IPS-18a (cell line): ENCODE results near the gene ZFTA.
A peak's percentile ranks its signal among the peaks of the same experiment; 100 is the strongest.
"Not testable (repeated sequence)": the region's sequence is repeated elsewhere in the genome, so short reads cannot be mapped to it uniquely, and the experiment has no call there.

ENCODE experiments used
- H3K27ac ChIP-seq: one replicate; pipeline ENCODE4 v1.5.1; 2013; ENCODE audit warnings: low read length
- H3K27me3 ChIP-seq: one replicate; pipeline ENCODE4 v1.6.1; 2013; ENCODE audit warnings: mild to moderate bottlenecking, low read length; ENCODE audit not compliant: control insufficient read depth, insufficient read depth
- H3K36me3 ChIP-seq: one replicate; pipeline ENCODE4 v1.6.1; 2013; ENCODE audit warnings: low read depth, low read length; ENCODE audit not compliant: control insufficient read depth
- H3K4me1 ChIP-seq: one replicate; pipeline ENCODE4 v1.6.1; 2013; ENCODE audit warnings: low read depth, low read length; ENCODE audit not compliant: control insufficient read depth
- H3K4me3 ChIP-seq: one replicate; pipeline ENCODE4 v1.5.1; 2013; ENCODE audit warnings: low read length
- H3K9ac ChIP-seq: one replicate; pipeline ENCODE4 v1.6.1; 2013; ENCODE audit warnings: mild to moderate bottlenecking, low read length, moderate library complexity
- H3K9me3 ChIP-seq: one replicate; pipeline ENCODE4 v1.6.1; 2013; ENCODE audit warnings: low read depth, low read length; ENCODE audit not compliant: control insufficient read depth

ZFTA gene

DNA sequence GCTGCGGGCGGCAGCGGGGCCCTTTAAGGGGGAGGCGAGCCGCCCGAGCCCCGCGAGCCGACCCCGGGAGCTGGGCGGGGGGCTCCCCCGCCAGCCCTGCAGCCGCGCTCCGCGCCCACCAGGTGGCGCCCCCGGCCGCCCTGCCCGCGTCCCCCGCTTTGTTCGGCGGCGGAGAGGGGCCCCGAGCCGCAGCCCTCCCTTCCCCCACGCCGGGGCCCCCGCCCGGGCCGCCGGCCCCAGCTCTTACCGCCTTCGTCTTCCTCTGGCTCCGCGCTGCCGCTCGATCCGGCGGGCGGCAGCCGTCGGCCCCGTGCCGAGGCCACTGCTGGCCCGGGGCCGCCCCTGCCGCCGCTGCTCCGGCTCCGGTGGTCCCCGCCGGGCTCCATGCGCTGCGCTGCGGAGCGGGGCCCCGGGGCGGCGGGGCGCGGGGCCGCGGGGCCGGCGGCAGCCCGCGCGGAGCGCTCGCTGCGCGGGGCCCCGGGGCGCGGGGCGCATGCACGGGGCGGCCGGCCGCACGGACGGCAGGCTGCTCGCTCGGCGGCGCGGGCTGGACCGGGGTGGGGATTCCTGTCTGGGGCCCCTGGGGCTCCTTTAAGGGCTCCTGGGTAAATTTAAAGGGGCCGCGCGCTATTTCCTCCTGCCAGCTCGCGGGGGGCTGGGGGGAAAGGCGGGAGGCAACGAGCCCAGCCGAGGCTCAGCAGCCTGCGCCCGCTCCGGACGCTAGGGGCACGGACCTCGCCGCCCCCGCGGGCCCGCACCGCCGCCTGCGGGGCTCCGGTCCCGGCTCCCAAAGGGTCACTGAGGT lies at the start of gene ZFTA:
TSS of gene ZFTA (minus strand) at position 539 of the 805 bp plus-strand sequence. CDS start at position 386, 153 bp downstream.
- Histone ChIP-seq H3K4me3 (peak within 1 kb of the TSS; percentile 85), H3K27me3 (peaks cover 23% of the 10 kb centered on the region), H3K4me1 (peaks cover 25% of the 10 kb centered on the region), H3K36me3 (peaks cover 3% of the 10 kb centered on the region), H3K27ac (peak within 1 kb of the TSS; percentile 29), H3K9ac (peak within 1 kb of the TSS; percentile 84), H3K9me3 (no peaks in the 10 kb centered on the region)

DNA sequence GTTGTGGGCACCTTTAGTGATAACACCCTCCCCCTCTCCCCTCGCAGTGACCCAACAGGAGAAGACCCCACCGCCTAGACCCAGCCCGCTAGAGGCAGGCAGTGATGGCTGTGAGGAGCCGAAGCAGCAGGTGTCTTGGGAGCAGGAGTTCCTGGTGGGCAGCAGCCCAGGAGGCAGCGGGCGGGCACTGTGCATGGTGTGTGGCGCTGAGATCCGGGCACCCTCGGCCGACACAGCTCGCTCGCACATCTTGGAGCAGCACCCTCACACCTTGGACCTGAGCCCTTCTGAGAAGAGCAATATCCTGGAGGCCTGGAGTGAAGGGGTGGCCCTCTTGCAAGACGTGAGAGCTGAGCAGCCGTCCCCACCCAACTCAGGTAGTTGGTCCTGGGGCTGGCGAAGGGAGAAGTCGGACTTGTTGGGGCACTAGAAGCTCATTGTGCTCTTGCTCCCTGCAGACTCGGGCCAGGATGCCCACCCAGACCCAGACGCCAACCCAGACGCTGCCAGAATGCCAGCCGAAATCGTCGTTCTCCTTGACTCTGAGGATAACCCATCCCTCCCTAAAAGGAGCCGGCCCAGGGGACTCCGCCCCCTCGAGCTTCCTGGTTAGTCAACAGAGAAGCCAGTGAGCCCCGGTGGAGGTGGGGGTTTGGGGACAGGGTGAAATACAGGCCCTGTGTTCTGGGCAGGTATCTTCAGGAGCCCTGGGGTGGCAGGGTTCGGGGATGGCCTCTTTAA lies 49.4 kb upstream of the ZFTA start:
- no peak overlapping the region for H3K27ac ChIP-seq
- no peak overlapping the region for H3K4me3 ChIP-seq
- peaks cover 63% of the 10 kb centered on the region for H3K36me3 ChIP-seq
- no peaks in the 10 kb centered on the region for H3K9me3 ChIP-seq
- peaks cover under 1% of the 10 kb centered on the region for H3K27me3 ChIP-seq
- H3K9ac ChIP-seq = no peak overlapping the region
- peaks cover 11% of the 10 kb centered on the region for H3K4me1 ChIP-seq

- H3K27ac ChIP-seq = no peak overlapping the region
- H3K4me3 ChIP-seq = no peak overlapping the region
- H3K36me3 ChIP-seq = peaks cover 51% of the 10 kb centered on the region
- H3K9me3 ChIP-seq = no peaks in the 10 kb centered on the region
- no peak overlapping the region for H3K9ac ChIP-seq
- peaks cover 6% of the 10 kb centered on the region for H3K27me3 ChIP-seq
- H3K4me1 ChIP-seq = peaks cover 14% of the 10 kb centered on the region
Observed at GRCh38 chr11:63816732-63817131, 48.2 kb upstream of the ZFTA start.

DNA sequence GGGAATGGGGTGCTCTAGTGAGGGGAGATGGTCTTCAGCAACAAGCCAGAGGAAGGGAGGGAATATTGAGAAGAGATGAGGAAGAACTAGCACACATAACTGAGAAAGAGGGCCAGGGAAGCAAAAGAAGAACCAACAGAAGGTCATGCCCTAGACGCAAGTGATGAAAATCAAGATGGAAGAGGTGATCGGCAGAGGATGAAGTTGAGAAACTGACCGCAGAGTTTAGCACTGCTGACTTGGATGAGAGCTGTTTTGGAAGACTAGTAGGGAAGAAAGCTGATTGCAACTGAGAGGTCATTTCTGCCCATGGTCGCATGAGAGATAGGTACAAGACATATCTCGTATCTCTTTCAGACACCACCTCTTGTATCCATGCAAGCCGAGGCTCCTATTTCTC lies 47.6 kb upstream of the ZFTA start:
- Histone ChIP-seq H3K27ac (no peak overlapping the region), H3K4me3 (no peak overlapping the region), H3K9ac (no peak overlapping the region), H3K36me3 (peaks cover 45% of the 10 kb centered on the region), H3K4me1 (peaks cover 18% of the 10 kb centered on the region), H3K9me3 (no peaks in the 10 kb centered on the region), H3K27me3 (peaks cover 6% of the 10 kb centered on the region)

- Histone ChIP-seq H3K9me3 (no peaks in the 10 kb centered on the region), H3K9ac (peak overlapping the region; percentile 90), H3K4me3 (peak overlapping the region; percentile 62), H3K36me3 (peaks cover 29% of the 10 kb centered on the region), H3K27me3 (peaks cover 6% of the 10 kb centered on the region), H3K27ac (no peak overlapping the region), H3K4me1 (peaks cover 18% of the 10 kb centered on the region)
Observed at GRCh38 chr11:63814383-63814736, 45.8 kb upstream of the ZFTA start.

DNA sequence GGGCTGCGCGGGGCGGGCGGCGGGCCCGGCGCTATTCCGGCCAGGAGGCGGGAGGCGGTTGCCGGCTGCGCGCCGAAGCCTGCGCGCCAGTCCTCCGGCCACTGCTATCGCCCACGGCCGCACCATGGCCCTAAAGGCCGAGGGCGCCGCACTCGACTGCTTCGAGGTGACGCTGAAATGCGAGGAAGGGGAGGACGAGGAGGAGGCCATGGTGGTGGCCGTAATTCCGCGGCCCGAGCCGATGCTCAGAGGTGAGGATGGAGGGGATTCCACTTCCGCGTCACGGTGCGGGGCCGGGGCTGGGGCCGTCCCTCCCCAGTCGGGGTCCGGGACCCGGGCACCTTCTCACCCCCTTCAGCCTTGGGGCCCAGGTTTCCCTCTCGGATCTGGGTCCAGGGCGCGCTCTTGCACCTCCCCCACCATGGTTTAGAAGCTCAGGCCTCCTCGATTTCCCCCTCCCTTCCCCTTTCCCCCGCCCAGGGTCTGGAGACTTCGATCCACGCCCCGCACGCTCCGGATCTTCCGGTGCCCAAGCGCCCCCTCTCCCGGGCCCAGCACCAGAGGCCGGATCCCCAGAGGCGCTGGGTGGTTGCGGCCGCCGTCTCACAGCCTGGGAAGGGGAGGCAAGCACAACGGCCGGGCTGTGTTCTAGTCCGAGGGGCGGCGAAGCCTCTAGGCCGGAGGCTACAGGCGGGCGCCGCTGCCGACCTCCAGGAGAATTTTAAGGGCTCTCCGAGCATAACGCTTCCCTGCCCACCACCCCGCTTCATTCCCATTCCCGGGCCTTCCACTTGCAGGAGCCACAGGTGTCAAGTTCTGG lies 45.2 kb upstream of the ZFTA start:
- H3K36me3 ChIP-seq = peaks cover 28% of the 10 kb centered on the region
- no peaks in the 10 kb centered on the region for H3K9me3 ChIP-seq
- peaks cover 6% of the 10 kb centered on the region for H3K27me3 ChIP-seq
- peak overlapping the region; percentile 82 for H3K27ac ChIP-seq
- H3K4me1 ChIP-seq = peaks cover 18% of the 10 kb centered on the region
- H3K4me3 ChIP-seq = peak overlapping the region; percentile 62
- H3K9ac ChIP-seq = peak overlapping the region; percentile 90

DNA sequence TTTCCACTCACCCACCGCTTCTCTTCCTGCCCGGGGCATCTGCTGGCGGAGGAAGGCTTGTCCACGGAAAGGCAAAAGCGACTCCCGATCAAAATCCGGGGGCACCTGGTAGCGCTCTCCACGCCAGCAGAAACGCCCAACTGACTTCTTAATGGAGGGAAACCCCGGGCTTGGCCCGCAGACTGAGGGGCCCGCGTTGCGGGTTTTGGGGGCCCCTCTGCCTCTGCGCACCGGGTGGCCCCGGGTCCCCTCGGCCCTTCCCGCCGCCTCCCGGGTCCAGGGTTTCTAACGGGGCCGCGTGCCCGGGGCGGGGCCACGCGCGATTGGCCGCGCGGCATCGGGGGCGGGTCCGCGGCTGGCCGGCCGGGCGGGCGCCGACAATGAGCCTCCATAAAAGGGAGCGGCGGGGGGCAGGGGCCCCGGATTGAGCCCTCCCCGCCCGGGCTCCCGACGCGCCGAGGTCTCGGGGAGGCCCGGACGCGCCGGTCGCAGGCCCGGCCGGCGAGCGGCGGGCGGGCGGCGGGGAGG lies 44.5 kb upstream of the ZFTA start, which contains the start of gene SPINDOC:
TSS of gene SPINDOC (plus strand) at position 422 of the 528 bp plus-strand sequence. CDS start 231 bp downstream, outside the sequence.
- peaks cover 18% of the 10 kb centered on the region for H3K4me1 ChIP-seq
- H3K27me3 ChIP-seq = peaks cover 6% of the 10 kb centered on the region
- H3K9me3 ChIP-seq = no peaks in the 10 kb centered on the region
- peak within 1 kb of the TSS; percentile 80 for H3K4me3 ChIP-seq
- H3K27ac ChIP-seq = peak within 1 kb of the TSS; percentile 82
- peaks cover 22% of the 10 kb centered on the region for H3K36me3 ChIP-seq
- H3K9ac ChIP-seq = peak within 1 kb of the TSS; percentile 90

DNA sequence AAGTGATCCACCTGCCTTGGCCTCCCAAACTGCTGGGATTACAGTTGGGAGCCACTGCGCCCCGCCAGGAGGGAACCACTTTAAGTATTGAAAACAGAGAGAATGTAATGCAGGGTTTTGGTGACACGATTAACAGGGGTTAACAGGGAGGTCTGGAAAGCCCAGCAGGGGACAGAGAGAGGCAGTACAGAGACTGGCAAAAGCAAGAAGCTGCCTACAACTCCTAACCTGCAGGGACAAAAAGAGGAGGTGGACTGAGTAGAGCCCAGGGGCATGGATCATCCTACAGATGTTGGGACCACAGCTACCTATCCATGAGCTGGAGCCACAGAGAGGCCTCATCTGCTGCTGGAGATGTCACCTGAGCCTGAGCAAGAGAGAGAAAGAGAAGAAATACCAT lies 42.9 kb upstream of the ZFTA start:
- Histone ChIP-seq H3K9ac (no peak overlapping the region), H3K4me3 (no peak overlapping the region), H3K36me3 (peaks cover 9% of the 10 kb centered on the region), H3K4me1 (peaks cover 18% of the 10 kb centered on the region), H3K9me3 (no peaks in the 10 kb centered on the region), H3K27ac (no peak overlapping the region), H3K27me3 (peaks cover 6% of the 10 kb centered on the region)

GRCh38 chr11:63810383-63810782 lies 41.8 kb upstream of the ZFTA start:
- not testable (repeated sequence) for H3K27ac ChIP-seq, H3K4me3 ChIP-seq, H3K9me3 ChIP-seq, H3K36me3 ChIP-seq, H3K27me3 ChIP-seq, H3K9ac ChIP-seq
- peaks cover 16% of the 10 kb centered on the region for H3K4me1 ChIP-seq

- H3K9me3 ChIP-seq = no peaks in the 10 kb centered on the region
- H3K4me1 ChIP-seq = no peaks in the 10 kb centered on the region
- no peak overlapping the region for H3K4me3 ChIP-seq
- H3K9ac ChIP-seq = no peak overlapping the region
- no peaks in the 10 kb centered on the region for H3K36me3 ChIP-seq
- H3K27ac ChIP-seq = no peak overlapping the region
- H3K27me3 ChIP-seq = no peaks in the 10 kb centered on the region
Observed at GRCh38 chr11:63805844-63806415, 37.4 kb upstream of the ZFTA start.

DNA sequence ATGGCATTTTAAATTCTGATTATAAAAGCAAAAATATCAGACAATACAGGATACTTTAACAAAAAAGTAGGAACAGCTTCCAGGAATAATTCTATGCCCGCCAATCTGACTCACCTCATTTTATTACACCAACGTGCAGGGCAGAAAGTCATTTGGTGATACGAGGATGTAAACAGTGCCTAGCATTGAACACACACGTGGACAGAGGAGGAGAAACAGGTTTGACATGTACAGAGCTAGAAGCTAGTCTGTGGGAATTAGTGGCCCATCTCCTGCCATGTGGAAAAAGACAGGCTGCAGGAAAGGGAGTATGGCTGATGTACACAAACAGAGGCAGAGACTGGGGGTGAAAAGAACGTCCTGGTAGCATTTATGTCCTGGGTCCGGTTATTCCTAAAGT lies 35.7 kb upstream of the ZFTA start:
- H3K27ac ChIP-seq = no peak overlapping the region
- no peaks in the 10 kb centered on the region for H3K27me3 ChIP-seq
- H3K4me3 ChIP-seq = no peak overlapping the region
- H3K9me3 ChIP-seq = no peaks in the 10 kb centered on the region
- H3K36me3 ChIP-seq = no peaks in the 10 kb centered on the region
- H3K4me1 ChIP-seq = no peaks in the 10 kb centered on the region
- H3K9ac ChIP-seq = no peak overlapping the region
